HG02678 (cell line): ENCODE results near the gene TAS1R1.
"Not testable (repeated sequence)": the region's sequence is repeated elsewhere in the genome, so short reads cannot be mapped to it uniquely, and the experiment has no call there.

Experiments used
- ATAC-seq: cut with Tn5 transposase; IDR thresholded peaks from one replicate; pipeline ENCODE4 v1.9.1; 2021; ENCODE audit warnings: mild to moderate bottlenecking, moderate library complexity; ENCODE audit not compliant: unreplicated experiment

The TAS1R1 gene

GRCh38 chr1:6587261-6588005 lies 32.3 kb downstream of the TAS1R1 start:
- ATAC-seq: no peak

GRCh38 chr1:6588128-6588892 lies 33.2 kb downstream of the TAS1R1 start:
- ATAC-seq: no peak

GRCh38 chr1:6588893-6589520 lies 33.9 kb downstream of the TAS1R1 start:
- ATAC-seq: no peak

GRCh38 chr1:6590046-6590445 lies 34.9 kb downstream of the TAS1R1 start:
- no peak for ATAC-seq

- no peak for ATAC-seq
Measured at GRCh38 chr1:6591222-6591621, 36.1 kb downstream of the TAS1R1 start.

GRCh38 chr1:6591644-6592043 lies 36.5 kb downstream of the TAS1R1 start:
- no peak for ATAC-seq

- ATAC-seq: no peak
Measured at GRCh38 chr1:6592441-6592840, 37.3 kb downstream of the TAS1R1 start.

- no peak for ATAC-seq
Measured at GRCh38 chr1:6592865-6593593, 37.9 kb downstream of the TAS1R1 start.

GRCh38 chr1:6593810-6594209 lies 38.7 kb downstream of the TAS1R1 start:
- no peak for ATAC-seq

GRCh38 chr1:6594977-6595740 lies 40.1 kb downstream of the TAS1R1 start:
- no peak for ATAC-seq

GRCh38 chr1:6596351-6596750 lies 41.2 kb downstream of the TAS1R1 start:
- ATAC-seq: no peak

GRCh38 chr1:6596886-6597776 lies 42.0 kb downstream of the TAS1R1 start:
- no peak for ATAC-seq

GRCh38 chr1:6597777-6598131 lies 42.6 kb downstream of the TAS1R1 start:
- no peak for ATAC-seq

- no peak for ATAC-seq
Measured at GRCh38 chr1:6599141-6599975, 44.3 kb downstream of the TAS1R1 start.

GRCh38 chr1:6599991-6600390 lies 44.9 kb downstream of the TAS1R1 start:
- ATAC-seq: not testable (repeated sequence)

GRCh38 chr1:6600410-6601048 lies 45.4 kb downstream of the TAS1R1 start:
- ATAC-seq: no peak

- no peak for ATAC-seq
Measured at GRCh38 chr1:6601049-6601922, 46.2 kb downstream of the TAS1R1 start.
